Activated CD8-positive, alpha-beta T cell treated with anti-CD3 and anti-CD28 coated beads, Interleukin-2, amount 10 ng/mL, durations not matched to agents 7 days and 5 days (primary cell): ENCODE data around the gene RS1. TPM values are rescaled to one million over a fixed set of nuclear protein-coding genes. Genes with fewer than 3 reads are reported as not detected.

Source experiments
- ATAC-seq: fragments of 150-1000 bp; cut with Tn5 transposase; one replicate; pipeline ENCODE4 v1.10.0; 2021; ENCODE audit warnings: moderate library complexity
- CTCF ChIA-PET: fragments of 350-600 bp; sonication (Branson Sonifier 250); formaldehyde crosslinking; loops from one replicate; lab custom pipeline; 2021; ENCODE audit warnings: antibody characterized with exemption; lab: Charles Lee
- POLR2A ChIA-PET: fragments of 350-600 bp; sonication (Branson Sonifier 250); formaldehyde crosslinking; loops from one replicate; lab custom pipeline; 2021; ENCODE audit warnings: antibody characterized with exemption; lab: Charles Lee
- DNase-seq: peaks from one replicate; pipeline ENCODE4 v3.0.0-alpha.2; 2020
- H3K27ac Mint-ChIP-seq: one replicate; pipeline ENCODE4 v1.8.0; 2021; ENCODE audit warnings: mild to moderate bottlenecking, mixed read lengths
- H3K27me3 Mint-ChIP-seq: one replicate; pipeline ENCODE4 v1.8.0; 2021; ENCODE audit warnings: low read depth, mixed read lengths
- H3K36me3 Mint-ChIP-seq: one replicate; pipeline ENCODE4 v1.8.0; 2021; ENCODE audit warnings: low read depth, mixed read lengths
- H3K4me1 Mint-ChIP-seq: one replicate; pipeline ENCODE4 v1.8.0; 2021; ENCODE audit warnings: low read depth, mixed read lengths
- H3K4me3 Mint-ChIP-seq: one replicate; pipeline ENCODE4 v1.8.0; 2021; ENCODE audit warnings: mild to moderate bottlenecking, mixed read lengths
- H3K9me3 Mint-ChIP-seq: one replicate; pipeline ENCODE4 v1.8.0; 2022; ENCODE audit warnings: mixed read lengths; ENCODE audit not compliant: insufficient read depth
- total RNA-seq, 2 experiments: library from RNA; stranded (reverse); gene quantifications; one replicate each; pipeline ENCODE4 v1.2.3, GENCODE V29; 2021

Gene RS1
- not detected for total RNA-seq

DNA sequence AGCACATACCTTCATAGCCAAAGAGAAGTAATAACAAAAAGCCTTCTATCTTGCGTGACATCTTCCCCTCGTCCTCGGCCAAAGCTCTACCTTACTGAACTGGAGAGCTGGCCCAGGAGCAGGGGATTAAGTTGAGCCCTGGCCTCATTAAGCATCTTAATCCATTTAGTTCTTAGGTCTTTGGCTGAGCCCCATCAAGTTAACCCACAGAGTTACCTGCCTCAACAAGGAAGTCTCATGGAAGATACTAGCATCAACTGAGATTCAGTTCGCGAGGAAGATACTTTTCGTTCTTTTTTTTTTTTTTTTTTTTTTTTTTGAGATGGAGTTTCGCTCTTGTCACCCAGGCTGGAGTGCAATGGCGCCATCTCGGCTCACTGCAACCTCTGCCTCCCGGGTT lies at the start of gene RS1:
RS1 (minus strand) TSS at position 101 of the 400 bp plus-strand sequence; CDS start at position 61, 40 bp downstream.
- CTCF ChIA-PET = no interaction called here
- POLR2A ChIA-PET = no interaction called here

DNA sequence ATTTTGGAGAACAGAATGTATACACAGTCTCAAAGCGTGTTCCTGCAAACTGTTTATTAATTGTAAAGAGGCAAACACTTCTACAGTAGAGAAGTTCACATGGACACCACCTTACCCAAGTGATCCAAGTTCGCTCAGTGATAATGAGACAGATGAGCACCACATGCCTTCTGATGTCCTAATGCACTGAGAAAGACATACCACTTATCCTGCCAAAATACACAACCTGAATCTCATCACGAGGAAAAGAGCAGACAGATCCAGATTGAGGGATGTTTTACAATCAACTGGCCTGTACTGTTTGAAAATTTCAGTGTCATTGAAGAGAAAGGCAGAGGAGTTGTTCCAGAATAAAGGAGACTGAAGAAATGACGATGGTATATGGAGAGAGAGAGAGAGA lies 47.9 kb upstream of the RS1 start:
- H3K27ac Mint-ChIP-seq = no peak overlapping the region

More for the DNA sequence above, at the start of gene RS1:
- Mint-ChIP-seq H3K9me3 (no peaks in the 10 kb centered on the region), H3K4me1 (peaks cover 5% of the 10 kb centered on the region), H3K27ac (no peak within 1 kb of the TSS), H3K4me3 (no peak within 1 kb of the TSS), H3K27me3 (peaks cover 1% of the 10 kb centered on the region), H3K36me3 (no peaks in the 10 kb centered on the region)
- no peak for ATAC-seq
- DNase-seq = no peak

DNA sequence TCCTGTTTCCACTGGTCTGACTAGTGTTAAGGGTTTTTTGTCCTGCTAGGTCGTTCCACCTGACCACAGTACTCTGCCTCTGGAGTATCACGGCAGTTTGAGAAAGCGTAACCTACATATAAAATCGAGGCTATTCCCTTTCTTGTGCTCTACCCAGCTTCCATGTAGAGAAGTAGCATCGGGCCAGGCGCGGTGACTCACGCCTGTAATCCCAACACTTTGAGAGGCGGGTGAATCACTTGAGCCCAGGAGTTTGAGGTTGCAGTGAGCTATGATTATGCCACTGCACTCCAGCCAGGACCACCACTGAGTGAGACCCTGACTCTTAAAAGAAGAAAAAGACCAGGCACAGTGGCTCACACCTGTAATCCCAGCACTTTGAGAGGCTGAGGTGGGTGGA lies 43.0 kb upstream of the RS1 start:
- no peaks in the 10 kb centered on the region for H3K36me3 Mint-ChIP-seq
- no peak overlapping the region for H3K27ac Mint-ChIP-seq
- DNase-seq (no peak), ATAC-seq (no peak)
- H3K9me3 Mint-ChIP-seq = no peaks in the 10 kb centered on the region
- CTCF ChIA-PET = no interaction called here
- no peaks in the 10 kb centered on the region for H3K4me1 Mint-ChIP-seq
- H3K4me3 Mint-ChIP-seq = no peak overlapping the region
- POLR2A ChIA-PET = no interaction called here
- H3K27me3 Mint-ChIP-seq = no peaks in the 10 kb centered on the region

More for the DNA sequence above, 47.9 kb upstream of the RS1 start:
- Mint-ChIP-seq H3K36me3 (no peaks in the 10 kb centered on the region), H3K4me3 (no peak overlapping the region), H3K4me1 (no peaks in the 10 kb centered on the region), H3K27me3 (no peaks in the 10 kb centered on the region), H3K9me3 (no peaks in the 10 kb centered on the region)
- ChIA-PET CTCF (no interaction called here), POLR2A (no interaction called here)
- DNase-seq = no peak
- ATAC-seq = no peak

DNA sequence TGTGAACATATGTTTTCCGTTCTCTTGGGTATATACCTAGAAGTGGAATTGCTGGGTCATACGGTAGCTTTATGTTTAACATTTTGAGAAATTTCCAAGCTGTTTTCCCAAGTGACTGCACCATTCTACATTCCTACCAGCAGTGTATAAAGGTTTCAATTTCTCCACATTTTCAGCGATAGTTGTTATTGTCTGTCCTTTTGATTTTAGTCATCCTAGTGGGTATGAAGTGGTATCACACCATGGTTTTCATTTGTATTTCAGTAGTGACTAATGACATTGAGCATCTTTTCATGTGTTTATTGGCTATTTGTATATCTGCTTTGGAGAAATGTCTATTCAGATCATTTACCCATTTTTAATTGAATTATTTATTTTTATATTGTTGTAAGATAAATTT lies 37.9 kb upstream of the RS1 start:
- no peak overlapping the region for H3K27ac Mint-ChIP-seq
- H3K27me3 Mint-ChIP-seq = no peaks in the 10 kb centered on the region
- no peaks in the 10 kb centered on the region for H3K4me1 Mint-ChIP-seq
- H3K36me3 Mint-ChIP-seq = no peaks in the 10 kb centered on the region
- POLR2A ChIA-PET = no interaction called here
- H3K4me3 Mint-ChIP-seq = no peak overlapping the region
- H3K9me3 Mint-ChIP-seq = no peaks in the 10 kb centered on the region
- no peak for ATAC-seq
- CTCF ChIA-PET = no interaction called here
- DNase-seq = no peak

DNA sequence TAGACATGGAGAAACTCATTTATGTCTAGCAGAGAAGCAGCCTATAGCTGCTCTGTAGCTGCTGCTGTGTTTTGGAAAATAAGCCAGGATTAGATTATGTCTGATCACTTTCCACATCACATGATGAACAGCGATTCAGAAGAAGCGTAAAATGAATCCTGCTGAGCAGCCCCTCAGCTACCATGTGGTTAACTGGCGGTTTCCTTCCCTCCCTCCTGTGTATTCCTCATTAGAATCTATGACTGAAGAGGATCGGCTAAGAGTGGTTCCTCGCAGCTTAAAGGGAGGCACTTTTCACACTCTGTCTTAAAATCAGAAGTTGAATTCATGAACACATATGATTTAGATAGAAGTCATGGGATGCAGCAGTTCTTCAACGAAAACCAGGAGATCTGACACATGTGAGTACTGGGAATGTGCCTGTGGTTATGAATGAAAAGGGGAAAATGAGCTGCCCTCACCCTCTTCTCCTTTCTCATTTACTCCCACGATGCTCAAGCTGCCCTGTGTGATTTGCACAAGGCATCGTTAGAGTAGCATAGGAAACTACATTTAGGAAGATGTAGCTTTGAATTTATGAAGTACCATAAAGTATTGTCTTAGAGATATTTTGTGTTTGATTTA lies 35.6 kb upstream of the RS1 start, which contains the start of gene PPEF1:
PPEF1 (plus strand) TSS at position 220 of the 624 bp plus-strand sequence; CDS start at position 356, 136 bp downstream.
- Mint-ChIP-seq H3K36me3 (no peaks in the 10 kb centered on the region), H3K4me3 (no peak within 1 kb of the TSS), H3K4me1 (no peaks in the 10 kb centered on the region), H3K27me3 (no peaks in the 10 kb centered on the region), H3K9me3 (no peaks in the 10 kb centered on the region), H3K27ac (no peak within 1 kb of the TSS)
- ChIA-PET POLR2A (no interaction called here), CTCF (no interaction called here)
- DNase-seq (no peak), ATAC-seq (no peak)

DNA sequence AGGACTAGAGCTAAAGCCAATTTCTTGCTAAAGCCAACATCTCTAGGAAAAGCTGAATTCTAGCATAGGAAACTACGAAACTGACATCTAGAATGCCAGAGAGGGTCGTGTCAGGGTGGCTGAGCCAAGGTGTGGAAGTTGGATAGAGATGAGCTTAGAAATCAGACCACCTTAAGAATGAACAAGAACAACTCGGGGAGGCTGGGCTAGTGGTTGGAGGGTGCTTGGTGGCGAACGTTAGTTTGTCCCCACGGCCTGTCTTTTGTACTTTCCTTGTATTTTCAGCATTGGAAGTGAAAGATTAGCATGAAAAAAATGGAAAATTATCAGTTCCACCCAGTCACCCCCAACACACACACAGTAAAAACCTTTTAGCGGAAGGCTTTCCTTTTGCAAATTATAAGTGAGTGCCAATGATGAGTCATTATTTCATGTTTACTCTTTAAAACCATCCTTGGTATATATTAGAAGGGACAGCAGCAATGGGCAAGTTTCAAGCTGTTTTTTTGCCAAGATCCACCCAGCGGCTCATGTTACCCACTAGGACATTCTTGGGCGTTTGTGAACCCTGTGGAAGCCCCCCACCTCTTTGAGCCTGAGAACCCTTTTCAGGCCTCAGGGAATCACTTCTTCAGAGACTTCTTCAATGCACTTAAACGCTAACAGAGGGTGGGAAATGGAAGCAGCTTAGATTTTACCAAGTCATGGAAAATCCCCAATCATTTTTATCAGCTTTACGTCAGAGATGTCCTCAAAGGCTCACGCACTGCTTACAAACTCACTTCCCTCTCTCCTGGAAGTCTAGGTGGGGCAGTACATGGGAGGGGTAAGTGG lies 30.7 kb upstream of the RS1 start:
- ChIA-PET POLR2A (no interaction called here), CTCF (no interaction called here)
- Mint-ChIP-seq H3K4me1 (no peaks in the 10 kb centered on the region), H3K36me3 (no peaks in the 10 kb centered on the region), H3K9me3 (no peaks in the 10 kb centered on the region), H3K4me3 (no peak overlapping the region), H3K27ac (no peak overlapping the region), H3K27me3 (no peaks in the 10 kb centered on the region)
- no peak for DNase-seq
- no peak for ATAC-seq

DNA sequence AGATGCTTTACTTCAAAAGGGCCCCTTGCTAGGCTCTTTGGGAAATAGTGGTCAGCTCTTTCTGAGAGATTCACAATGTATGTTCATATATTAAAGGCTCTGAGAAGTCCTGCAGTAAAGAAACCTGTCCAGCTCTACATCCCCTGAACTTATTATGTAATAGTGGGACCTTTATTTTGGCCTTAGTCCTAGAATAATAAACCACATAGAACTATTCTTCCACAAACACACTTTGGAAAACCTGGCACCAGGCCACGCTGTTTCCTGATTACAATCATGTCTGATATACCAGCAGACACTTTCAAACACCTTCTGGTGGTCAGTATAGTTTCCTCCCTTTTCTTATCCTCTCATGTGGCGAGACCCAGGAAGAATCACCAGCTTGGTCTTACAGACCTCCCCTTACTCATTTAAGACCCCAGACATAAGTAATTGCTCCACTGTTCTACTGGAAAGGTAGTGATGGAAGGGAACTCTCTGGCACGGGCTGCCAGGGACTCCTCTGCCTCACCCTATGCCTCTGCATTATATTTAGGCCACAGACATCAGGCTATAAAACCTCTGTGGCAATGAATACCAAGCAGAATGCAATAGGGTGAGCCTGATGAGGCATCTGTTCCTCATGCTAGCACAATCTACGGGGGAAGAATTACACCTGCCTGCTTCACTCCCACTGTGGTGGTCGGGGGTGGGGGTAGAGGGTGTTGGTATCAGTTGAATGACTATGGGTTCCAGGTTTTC lies 29.9 kb upstream of the RS1 start:
- Mint-ChIP-seq H3K27ac (no peak overlapping the region), H3K36me3 (no peaks in the 10 kb centered on the region), H3K4me1 (no peaks in the 10 kb centered on the region), H3K27me3 (no peaks in the 10 kb centered on the region), H3K9me3 (no peaks in the 10 kb centered on the region), H3K4me3 (no peak overlapping the region)
- DNase-seq = no peak
- CTCF ChIA-PET = no interaction called here
- no peak for ATAC-seq
- POLR2A ChIA-PET = no interaction called here

DNA sequence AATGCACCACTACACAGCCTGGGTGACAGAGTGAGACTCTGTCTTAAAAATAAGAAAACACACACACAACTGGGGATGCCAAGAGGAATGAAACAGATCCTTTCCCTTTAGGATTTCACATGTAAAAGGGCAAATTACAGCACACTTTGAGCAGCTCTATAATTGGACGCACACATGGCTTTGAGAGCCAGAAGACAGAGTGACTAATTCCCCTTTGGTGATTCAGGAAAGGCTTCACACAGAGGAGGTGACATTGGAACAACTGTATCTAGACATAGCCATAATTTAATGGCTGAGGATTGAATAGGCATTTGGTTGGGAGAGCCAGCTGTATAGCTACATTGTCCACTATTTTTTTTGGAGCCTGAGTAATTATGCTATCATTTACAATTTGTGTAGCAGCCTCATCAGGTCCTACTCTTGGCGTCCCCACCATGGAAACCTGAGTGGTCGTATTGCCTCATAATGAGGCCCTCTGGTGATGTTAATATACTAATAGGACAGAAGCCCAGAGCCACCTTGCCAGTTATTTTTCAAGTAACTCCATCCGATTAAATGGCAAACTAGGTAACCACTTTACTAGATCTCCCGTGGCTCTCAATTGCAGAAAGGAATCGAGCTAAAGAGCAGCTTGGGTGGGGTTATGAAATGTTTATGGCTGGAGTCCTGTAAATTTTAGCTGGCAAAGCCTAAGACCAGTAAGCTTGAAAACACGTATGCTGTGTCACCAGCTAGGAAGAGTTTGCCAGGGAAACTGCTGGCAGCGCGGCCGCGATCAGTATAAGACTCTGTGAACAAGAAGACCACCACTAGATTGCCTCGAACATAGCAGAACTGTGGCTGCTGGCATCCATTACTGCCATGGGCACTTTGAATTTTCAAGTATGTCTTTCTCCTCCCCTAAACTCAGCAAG lies 27.1 kb upstream of the RS1 start:
- CTCF ChIA-PET = no interaction called here
- POLR2A ChIA-PET = no interaction called here
- Mint-ChIP-seq H3K4me1 (no peaks in the 10 kb centered on the region), H3K36me3 (no peaks in the 10 kb centered on the region), H3K9me3 (no peaks in the 10 kb centered on the region), H3K27ac (no peak overlapping the region), H3K4me3 (no peak overlapping the region), H3K27me3 (no peaks in the 10 kb centered on the region)
- no peak for ATAC-seq
- DNase-seq = no peak

DNA sequence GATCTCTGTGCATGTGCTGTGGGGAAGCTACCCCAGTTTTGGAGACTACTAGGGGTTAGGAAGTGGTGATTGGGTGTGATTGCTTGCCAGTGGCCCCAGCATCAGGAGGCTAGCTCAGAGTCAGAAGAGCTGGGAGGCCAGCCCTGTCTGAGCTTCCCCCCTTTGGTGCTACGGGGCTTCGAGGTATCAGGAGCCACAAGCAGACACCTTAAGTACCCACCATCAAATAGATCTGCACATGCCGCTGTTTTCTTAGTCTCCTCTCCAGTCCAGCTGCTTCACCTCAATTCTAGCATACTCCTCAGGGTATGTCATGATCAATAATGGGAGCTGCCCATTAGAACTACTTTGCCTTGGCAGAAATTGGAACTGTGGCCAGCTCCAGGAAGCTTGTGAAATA lies 24.7 kb upstream of the RS1 start:
- DNase-seq (no peak), ATAC-seq (no peak)
- Mint-ChIP-seq H3K9me3 (no peaks in the 10 kb centered on the region), H3K27ac (no peak overlapping the region), H3K36me3 (no peaks in the 10 kb centered on the region), H3K4me3 (no peak overlapping the region), H3K4me1 (no peaks in the 10 kb centered on the region), H3K27me3 (no peaks in the 10 kb centered on the region)
- POLR2A ChIA-PET = no interaction called here
- CTCF ChIA-PET = no interaction called here

DNA sequence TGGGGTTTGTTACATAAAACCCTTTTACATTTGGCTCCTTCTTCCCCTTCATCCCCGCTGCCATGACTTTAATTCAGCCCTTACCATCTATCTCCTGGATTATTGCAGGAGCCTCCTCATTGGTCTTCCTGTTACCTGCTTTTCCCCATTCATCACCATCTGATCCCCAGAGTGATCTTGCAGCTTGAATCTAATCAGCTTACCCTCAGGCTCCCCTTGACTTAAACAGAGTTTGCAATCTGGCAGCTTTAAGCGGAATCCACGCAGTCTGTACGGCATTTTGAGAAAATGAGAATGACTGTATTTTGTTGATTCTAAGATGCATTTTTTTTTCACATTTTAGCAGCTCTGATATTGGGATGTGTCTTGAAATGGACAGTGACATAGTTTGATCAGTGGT lies 20.6 kb upstream of the RS1 start:
- Mint-ChIP-seq H3K27me3 (no peaks in the 10 kb centered on the region), H3K9me3 (no peaks in the 10 kb centered on the region), H3K4me3 (no peak overlapping the region), H3K4me1 (no peaks in the 10 kb centered on the region), H3K36me3 (no peaks in the 10 kb centered on the region), H3K27ac (no peak overlapping the region)
- POLR2A ChIA-PET = no interaction called here
- DNase-seq (no peak), ATAC-seq (no peak)
- CTCF ChIA-PET = no interaction called here

DNA sequence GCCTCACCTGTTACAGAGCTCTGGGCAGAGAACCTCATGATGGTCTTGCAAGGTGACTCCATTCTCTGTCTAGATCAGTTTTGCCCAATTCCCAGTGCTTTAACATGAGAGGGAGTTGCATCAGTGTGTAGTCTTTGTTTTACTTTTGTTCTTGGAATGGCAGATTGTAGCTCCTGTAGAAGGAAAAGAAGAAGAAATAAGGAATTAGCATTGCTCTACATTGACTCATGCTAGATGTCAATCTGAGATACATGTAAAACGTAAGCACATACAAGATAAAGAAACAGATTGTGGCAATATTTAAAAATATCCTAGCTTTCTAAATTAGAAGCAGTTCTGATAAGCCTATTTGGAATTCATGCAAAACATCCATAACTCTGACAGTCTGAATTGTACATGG lies 19.5 kb upstream of the RS1 start:
- no peaks in the 10 kb centered on the region for H3K4me1 Mint-ChIP-seq
- DNase-seq (no peak), ATAC-seq (no peak)
- no peaks in the 10 kb centered on the region for H3K36me3 Mint-ChIP-seq
- ChIA-PET CTCF (no interaction called here), POLR2A (no interaction called here)
- no peak overlapping the region for H3K27ac Mint-ChIP-seq
- H3K27me3 Mint-ChIP-seq = no peaks in the 10 kb centered on the region
- H3K4me3 Mint-ChIP-seq = no peak overlapping the region
- no peaks in the 10 kb centered on the region for H3K9me3 Mint-ChIP-seq
